Measurements from ENCODE around the gene IL13RA2. TPM values are rescaled to one million over a fixed set of nuclear protein-coding genes. Genes with fewer than 3 reads are reported as not detected.
A peak's percentile ranks its signal among the peaks of the same experiment; 100 is the strongest.

IL13RA2 gene, protein sequence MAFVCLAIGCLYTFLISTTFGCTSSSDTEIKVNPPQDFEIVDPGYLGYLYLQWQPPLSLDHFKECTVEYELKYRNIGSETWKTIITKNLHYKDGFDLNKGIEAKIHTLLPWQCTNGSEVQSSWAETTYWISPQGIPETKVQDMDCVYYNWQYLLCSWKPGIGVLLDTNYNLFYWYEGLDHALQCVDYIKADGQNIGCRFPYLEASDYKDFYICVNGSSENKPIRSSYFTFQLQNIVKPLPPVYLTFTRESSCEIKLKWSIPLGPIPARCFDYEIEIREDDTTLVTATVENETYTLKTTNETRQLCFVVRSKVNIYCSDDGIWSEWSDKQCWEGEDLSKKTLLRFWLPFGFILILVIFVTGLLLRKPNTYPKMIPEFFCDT
- total RNA-seq (2014; rRNA removed; shearing (Covaris generic)): 206 and 223 TPM in 2 replicates
- 172 and 176 TPM in 2 replicates for polyA plus RNA-seq (2015; cell fraction: cytosol; rRNA removed)
- 59.9 and 79.8 TPM in 2 replicates for polyA plus RNA-seq (2015; cell fraction: nucleus; rRNA removed)

DNA sequence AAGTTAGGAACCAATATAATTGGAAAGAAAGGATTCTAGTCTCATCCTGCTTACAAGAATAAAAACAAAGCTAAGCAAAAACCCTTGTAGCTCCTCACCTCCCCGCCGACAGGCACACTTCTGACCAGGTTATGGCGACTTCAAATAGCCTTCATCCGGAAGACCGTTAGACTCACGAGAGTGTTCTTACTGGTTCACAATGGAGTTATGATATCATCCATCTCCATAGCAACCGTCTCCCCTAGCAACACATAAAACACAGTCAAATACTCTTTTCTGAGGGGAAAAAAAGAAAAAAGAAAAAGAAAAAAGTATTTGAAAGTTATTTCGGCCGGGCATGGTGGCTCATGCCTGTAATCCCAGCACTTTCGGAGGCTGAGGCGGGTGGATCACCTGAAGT lies at the start of gene IL13RA2:
IL13RA2 (minus strand) TSS at position 162 of the 400 bp plus-strand sequence. CDS start 347 bp downstream, outside the sequence.
- peak; percentile 78 for DNase-seq (ENCODE audit: low read depth, low spot score)
- in situ Hi-C loops (cut with HindIII; ENCODE audit: low pct_unique_long_range_greater_than_20kb, low sequenced_read_pairs): no loop called here

DNA sequence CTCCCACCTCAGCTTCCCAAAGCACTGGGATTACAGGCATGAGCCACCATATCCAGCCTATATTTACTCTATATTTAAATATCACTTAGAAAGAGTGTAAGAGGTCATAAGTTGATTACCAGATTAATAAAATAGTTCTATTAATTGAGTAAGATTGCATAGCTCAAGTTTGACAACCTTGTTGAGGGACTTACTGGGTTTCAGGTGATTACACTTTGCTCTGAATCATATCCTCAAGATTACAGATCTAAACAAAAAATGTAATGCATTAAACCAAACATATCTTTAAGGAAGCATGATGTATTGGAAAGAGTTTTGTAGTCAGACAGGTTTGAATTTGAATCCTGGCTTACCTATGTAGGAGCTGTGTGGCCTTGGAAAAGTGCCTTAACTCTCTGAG lies 47.9 kb upstream of the IL13RA2 start:
- in situ Hi-C loops (cut with HindIII; ENCODE audit: low pct_unique_long_range_greater_than_20kb, low sequenced_read_pairs): no loop called here
- no peak for DNase-seq (ENCODE audit: low read depth, low spot score)

- in situ Hi-C loops (cut with HindIII; ENCODE audit: low pct_unique_long_range_greater_than_20kb, low sequenced_read_pairs): no loop called here
- DNase-seq (ENCODE audit: low read depth, low spot score): no peak
These were observed 42.6 kb upstream of the IL13RA2 start for GRCh38 chrX:115060013-115060412.

DNA sequence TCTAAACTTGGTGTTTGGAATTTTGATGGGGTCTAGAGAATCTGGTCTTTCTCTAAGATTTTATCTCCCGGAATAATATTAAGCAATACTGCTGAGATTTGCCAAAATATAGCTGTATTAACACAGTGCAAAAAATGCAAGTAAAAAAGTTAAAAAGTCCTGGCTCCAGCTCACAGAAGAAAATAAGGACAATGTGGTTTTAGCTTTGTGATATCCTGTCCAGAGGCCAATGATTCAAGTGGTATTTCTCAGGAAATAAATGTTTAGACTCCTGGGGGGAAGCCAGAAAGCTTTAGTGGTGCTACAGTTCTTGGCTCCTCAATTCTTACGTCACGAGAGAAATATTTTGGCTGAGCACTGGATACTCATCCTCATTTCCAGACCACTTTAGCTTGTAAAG lies 40.9 kb upstream of the IL13RA2 start:
- in situ Hi-C loops (cut with HindIII; ENCODE audit: low pct_unique_long_range_greater_than_20kb, low sequenced_read_pairs): no loop called here
- DNase-seq (ENCODE audit: low read depth, low spot score): no peak

DNA sequence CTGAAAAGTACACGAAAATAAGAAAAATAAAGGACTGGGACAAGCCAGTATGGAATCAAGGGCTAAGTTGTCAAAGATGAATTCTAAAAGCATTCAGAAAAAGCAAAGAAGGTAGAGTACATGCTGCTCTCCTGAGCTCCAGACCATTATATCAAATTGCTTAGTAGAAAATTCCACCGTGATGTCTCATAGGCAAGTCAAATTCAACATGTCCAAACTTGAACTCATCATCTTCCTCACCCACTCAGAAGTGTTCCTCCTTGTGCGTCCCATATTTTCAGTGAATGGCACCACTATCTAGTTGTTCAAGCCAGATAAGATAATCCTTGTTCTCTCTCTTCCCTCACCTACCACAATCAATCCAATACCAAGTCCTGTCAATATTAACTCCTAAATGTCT lies 37.5 kb upstream of the IL13RA2 start:
- no peak for DNase-seq (ENCODE audit: low read depth, low spot score)
- in situ Hi-C loops (cut with HindIII; ENCODE audit: low pct_unique_long_range_greater_than_20kb, low sequenced_read_pairs): no loop called here

- in situ Hi-C loops (cut with HindIII; ENCODE audit: low pct_unique_long_range_greater_than_20kb, low sequenced_read_pairs): no loop called here
- DNase-seq (ENCODE audit: low read depth, low spot score): no peak
These were observed 35.8 kb upstream of the IL13RA2 start for GRCh38 chrX:115053223-115053622.

- DNase-seq (ENCODE audit: low read depth, low spot score): no peak
- in situ Hi-C loops (cut with HindIII; ENCODE audit: low pct_unique_long_range_greater_than_20kb, low sequenced_read_pairs): no loop called here
These were observed 30.3 kb upstream of the IL13RA2 start for GRCh38 chrX:115047715-115048114.

DNA sequence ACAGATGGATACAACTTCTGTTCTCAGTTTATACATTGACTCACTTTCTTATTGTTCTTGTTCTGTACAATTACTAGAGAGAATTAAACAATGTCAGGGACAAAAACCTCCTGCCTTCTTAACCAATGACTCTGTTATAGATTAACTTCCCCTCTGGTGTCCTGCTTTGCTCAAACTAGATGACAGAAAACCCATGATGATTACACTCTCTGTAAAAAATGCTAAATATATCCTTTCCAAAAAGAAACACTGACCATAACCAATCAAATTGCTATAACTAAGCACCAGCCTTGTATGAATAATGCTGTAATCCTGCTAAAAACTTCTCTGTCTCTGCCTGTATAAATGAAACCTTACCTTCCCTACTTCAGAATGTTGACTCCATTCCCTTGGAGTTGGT lies 29.8 kb upstream of the IL13RA2 start:
- in situ Hi-C loops (cut with HindIII; ENCODE audit: low pct_unique_long_range_greater_than_20kb, low sequenced_read_pairs): no loop called here
- no peak for DNase-seq (ENCODE audit: low read depth, low spot score)

DNA sequence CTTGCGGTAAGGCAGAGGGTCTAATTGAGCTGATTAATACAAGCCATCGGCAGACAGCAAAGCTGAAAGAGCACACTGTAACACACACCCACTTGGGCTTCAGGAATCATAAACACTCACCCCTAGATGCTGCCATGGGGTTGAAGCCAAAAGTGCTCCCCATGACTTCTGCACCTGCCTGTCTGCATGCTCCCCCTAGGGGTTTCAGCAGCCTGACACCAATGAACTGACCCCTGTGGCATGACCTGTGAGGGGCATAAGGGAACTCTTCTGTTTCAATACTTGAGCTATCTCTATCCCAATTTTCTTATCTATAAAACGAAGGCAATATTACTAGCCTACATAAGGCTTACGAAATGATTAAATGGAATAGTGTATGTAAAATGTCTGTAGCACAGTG lies 23.0 kb upstream of the IL13RA2 start:
- in situ Hi-C loops (cut with HindIII; ENCODE audit: low pct_unique_long_range_greater_than_20kb, low sequenced_read_pairs): no loop called here
- no peak for DNase-seq (ENCODE audit: low read depth, low spot score)

DNA sequence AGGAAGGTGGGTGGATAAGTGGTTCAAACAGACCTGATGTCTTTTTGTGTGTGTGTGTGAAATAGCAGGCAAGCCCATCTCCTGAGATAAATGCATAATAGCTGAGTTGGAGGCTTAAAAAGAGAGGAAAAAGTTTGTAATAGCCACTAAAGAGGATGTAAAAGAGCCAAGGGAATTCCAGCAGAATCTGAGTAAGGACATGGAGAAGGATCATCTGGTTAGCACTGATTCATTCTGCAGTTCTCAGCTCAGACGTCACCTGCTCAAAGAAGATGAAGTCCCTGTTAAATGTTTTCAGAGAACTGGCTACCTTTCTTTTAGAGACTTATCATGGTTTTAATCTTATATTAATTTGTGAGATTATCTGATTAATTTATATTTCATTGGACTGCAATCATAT lies 21.0 kb upstream of the IL13RA2 start:
- DNase-seq (ENCODE audit: low read depth, low spot score): no peak

DNA sequence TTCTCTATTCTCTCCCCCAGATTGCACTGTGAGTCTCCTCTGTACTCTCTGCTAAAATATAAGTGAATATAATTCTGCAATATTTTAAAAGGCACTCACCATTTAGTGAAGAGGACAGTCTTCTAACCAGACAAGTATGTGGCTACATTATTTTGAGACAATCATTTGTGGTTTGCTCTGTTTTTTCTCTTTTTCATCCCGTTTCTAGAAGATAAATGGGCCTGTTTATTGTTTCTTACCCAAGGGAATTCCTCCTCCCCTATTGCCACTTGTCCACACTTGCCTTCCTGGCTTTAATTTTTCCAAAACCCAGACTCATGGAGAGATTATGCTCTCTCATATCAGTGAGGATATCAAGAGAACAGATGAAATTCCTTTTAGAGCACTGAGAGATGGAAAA lies 18.6 kb upstream of the IL13RA2 start:
- in situ Hi-C loops (cut with HindIII; ENCODE audit: low pct_unique_long_range_greater_than_20kb, low sequenced_read_pairs): no loop called here
- no peak for DNase-seq (ENCODE audit: low read depth, low spot score)

More for the DNA sequence above, 21.0 kb upstream of the IL13RA2 start:
- in situ Hi-C loops (cut with HindIII; ENCODE audit: low pct_unique_long_range_greater_than_20kb, low sequenced_read_pairs): no loop called here

DNA sequence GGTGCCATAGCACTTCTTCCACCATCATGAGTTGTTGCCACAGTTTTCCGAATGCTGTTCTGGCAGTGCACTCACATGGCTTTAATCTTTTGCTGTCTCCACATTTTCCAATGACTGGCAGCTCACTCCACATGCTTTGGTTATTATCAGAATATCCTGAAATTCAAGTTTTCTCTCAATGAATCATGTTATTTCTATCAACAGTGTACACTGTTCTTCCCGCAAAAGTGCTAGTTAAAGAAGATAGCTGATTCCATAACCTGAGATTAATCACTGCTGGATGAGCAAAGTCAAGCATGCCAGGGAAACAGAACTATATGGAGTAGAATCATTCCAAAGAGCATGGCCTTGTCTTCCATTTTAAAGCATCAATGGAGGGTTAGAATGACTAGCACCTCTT lies 14.6 kb upstream of the IL13RA2 start:
- DNase-seq (ENCODE audit: low read depth, low spot score): no peak
- in situ Hi-C loops (cut with HindIII; ENCODE audit: low pct_unique_long_range_greater_than_20kb, low sequenced_read_pairs): no loop called here

- DNase-seq (ENCODE audit: low read depth, low spot score): peak; percentile 12
- in situ Hi-C loops (cut with HindIII; ENCODE audit: low pct_unique_long_range_greater_than_20kb, low sequenced_read_pairs): no loop called here
These were observed 13.2 kb upstream of the IL13RA2 start for GRCh38 chrX:115030625-115031024.

- in situ Hi-C loops (cut with HindIII; ENCODE audit: low pct_unique_long_range_greater_than_20kb, low sequenced_read_pairs): no loop called here
- DNase-seq (ENCODE audit: low read depth, low spot score): no peak
These were observed 12.6 kb upstream of the IL13RA2 start for GRCh38 chrX:115029869-115030570.

- in situ Hi-C loops (cut with HindIII; ENCODE audit: low pct_unique_long_range_greater_than_20kb, low sequenced_read_pairs): no loop called here
- no peak for DNase-seq (ENCODE audit: low read depth, low spot score)
These were observed 12.0 kb upstream of the IL13RA2 start for GRCh38 chrX:115029440-115029839.

- DNase-seq (ENCODE audit: low read depth, low spot score): no peak
- in situ Hi-C loops (cut with HindIII; ENCODE audit: low pct_unique_long_range_greater_than_20kb, low sequenced_read_pairs): no loop called here
These were observed 6.4 kb upstream of the IL13RA2 start for GRCh38 chrX:115023811-115024210.

DNA sequence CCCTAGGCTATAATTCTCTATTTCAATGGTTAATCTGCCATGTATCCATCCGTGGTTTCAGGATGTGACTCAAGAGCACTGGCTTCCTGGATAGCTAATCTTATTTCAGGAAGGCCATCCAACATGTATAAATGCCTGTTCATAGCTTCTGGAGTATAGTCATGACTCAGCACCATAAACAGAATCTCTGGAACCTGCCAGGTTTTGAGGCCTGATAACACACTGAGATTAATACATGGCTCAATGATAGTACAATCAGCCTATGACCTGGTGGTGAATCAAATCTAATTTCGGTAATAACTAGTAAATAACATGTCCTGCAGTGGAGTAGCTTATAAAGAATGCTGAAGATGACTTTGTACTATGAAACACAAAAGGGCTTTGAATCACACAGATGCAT lies 5.7 kb upstream of the IL13RA2 start:
- DNase-seq (ENCODE audit: low read depth, low spot score): peak; percentile 86
- in situ Hi-C loops (cut with HindIII; ENCODE audit: low pct_unique_long_range_greater_than_20kb, low sequenced_read_pairs): no loop called here

GRCh38 chrX:115021121-115021520 lies 3.7 kb upstream of the IL13RA2 start:
- DNase-seq (ENCODE audit: low read depth, low spot score): peak; percentile 19
- in situ Hi-C loops (cut with HindIII; ENCODE audit: low pct_unique_long_range_greater_than_20kb, low sequenced_read_pairs): no loop called here

GRCh38 chrX:115018944-115019343 lies 1.5 kb upstream of the IL13RA2 start:
- in situ Hi-C loops (cut with HindIII; ENCODE audit: low pct_unique_long_range_greater_than_20kb, low sequenced_read_pairs): no loop called here
- no peak for DNase-seq (ENCODE audit: low read depth, low spot score)
